IPS DF 6.9 (cell line): ENCODE results near the gene JAG1.

Experiments used
- DNase-seq: peaks from one replicate; pipeline ENCODE4 v3.0.0-alpha.2; 2013; ENCODE audit warnings: low read depth, low spot score
- H3K27ac ChIP-seq: one replicate; pipeline ENCODE4 v1.5.1; 2013; ENCODE audit warnings: low read length, control low read depth
- H3K27me3 ChIP-seq: 2 replicates; pipeline ENCODE4 v1.6.1; 2013; ENCODE audit warnings: mild to moderate bottlenecking, low read length; ENCODE audit not compliant: control insufficient read depth, insufficient read depth
- H3K36me3 ChIP-seq: 2 replicates; pipeline ENCODE4 v1.6.1; 2013; ENCODE audit warnings: low read length; ENCODE audit not compliant: control insufficient read depth, insufficient read depth
- H3K4me1 ChIP-seq: 2 replicates; pipeline ENCODE4 v1.6.1; 2013; ENCODE audit warnings: low read length; ENCODE audit not compliant: control insufficient read depth, insufficient read depth
- H3K4me3 ChIP-seq: 2 replicates; pipeline ENCODE4 v1.5.1; 2013; ENCODE audit warnings: mild to moderate bottlenecking, low read length
- H3K9me3 ChIP-seq: 2 replicates; pipeline ENCODE4 v1.6.1; 2013; ENCODE audit warnings: low read length, inconsistent platforms; ENCODE audit not compliant: control insufficient read depth, insufficient read depth
- WGBS: extraction: QIAGEN DNeasy Blood & Tissue Kit; methylation state at CpG from one replicate; pipeline ENCODE4 v1.1.7; 2013; ENCODE audit warnings: mixed read lengths, missing lambda C conversion rate; ENCODE audit not compliant: insufficient read length, insufficient coverage; 5-methylcytosine and 5-hydroxymethylcytosine counted together

JAG1 gene

GRCh38 chr20:10644458-10645204, 29.2 kb downstream of the JAG1 start:
- no peak overlapping the region for H3K4me3 ChIP-seq
- no peak for DNase-seq
- no CpG with 5 or more reads among the region's 14 CpGs for WGBS
- H3K36me3 ChIP-seq, result peaks cover 47% of the 10 kb centered on the region
- no peaks in the 10 kb centered on the region for H3K27me3 ChIP-seq
- no peak overlapping the region for H3K27ac ChIP-seq
- no peaks in the 10 kb centered on the region for H3K9me3 ChIP-seq
- peaks cover 2% of the 10 kb centered on the region; the same call in 1 of the 2 replicates for H3K4me1 ChIP-seq

- Histone ChIP-seq H3K4me3 (no peak overlapping the region), H3K27me3 (no peaks in the 10 kb centered on the region), H3K36me3 (peaks cover 47% of the 10 kb centered on the region), H3K27ac (no peak overlapping the region), H3K4me1 (no peaks in the 10 kb centered on the region), H3K9me3 (no peaks in the 10 kb centered on the region)
- no CpG with 5 or more reads among the region's 7 CpGs for WGBS
- DNase-seq, result no peak
Observed at GRCh38 chr20:10643560-10643873, 30.3 kb downstream of the JAG1 start.

- Histone ChIP-seq H3K27ac (no peak overlapping the region), H3K4me3 (no peak overlapping the region), H3K36me3 (peaks cover 44% of the 10 kb centered on the region), H3K4me1 (no peaks in the 10 kb centered on the region), H3K27me3 (no peaks in the 10 kb centered on the region), H3K9me3 (no peaks in the 10 kb centered on the region)
- DNase-seq, result no peak
- no CpG with 5 or more reads among the region's 4 CpGs for WGBS
Observed at GRCh38 chr20:10642856-10643559, 30.8 kb downstream of the JAG1 start.

- no CpG with 5 or more reads among the region's 7 CpGs for WGBS
- no peak for DNase-seq
- peaks cover 44% of the 10 kb centered on the region for H3K36me3 ChIP-seq
- H3K9me3 ChIP-seq, result no peaks in the 10 kb centered on the region
- no peak overlapping the region for H3K27ac ChIP-seq
- no peak overlapping the region for H3K4me3 ChIP-seq
- H3K4me1 ChIP-seq, result peaks cover 4% of the 10 kb centered on the region
- no peaks in the 10 kb centered on the region for H3K27me3 ChIP-seq
Observed at GRCh38 chr20:10641893-10642292, 31.9 kb downstream of the JAG1 start.

GRCh38 chr20:10641467-10641866, 32.3 kb downstream of the JAG1 start:
- no peak for DNase-seq
- no peaks in the 10 kb centered on the region for H3K27me3 ChIP-seq
- H3K4me3 ChIP-seq, result no peak overlapping the region
- H3K9me3 ChIP-seq, result no peaks in the 10 kb centered on the region
- H3K27ac ChIP-seq, result no peak overlapping the region
- WGBS, result no CpG with 5 or more reads among the region's 12 CpGs
- peaks cover 5% of the 10 kb centered on the region for H3K4me1 ChIP-seq
- H3K36me3 ChIP-seq, result peaks cover 41% of the 10 kb centered on the region

GRCh38 chr20:10640897-10641296, 32.9 kb downstream of the JAG1 start:
- H3K4me1 ChIP-seq, result peaks cover 5% of the 10 kb centered on the region
- no peaks in the 10 kb centered on the region for H3K9me3 ChIP-seq
- DNase-seq, result no peak
- H3K27ac ChIP-seq, result no peak overlapping the region
- no peaks in the 10 kb centered on the region for H3K27me3 ChIP-seq
- peaks cover 40% of the 10 kb centered on the region for H3K36me3 ChIP-seq
- 100% methylated on average over 2 of the region's 12 CpGs for WGBS
- H3K4me3 ChIP-seq, result no peak overlapping the region

GRCh38 chr20:10639737-10640556, 33.9 kb downstream of the JAG1 start:
- peaks cover 5% of the 10 kb centered on the region for H3K4me1 ChIP-seq
- H3K36me3 ChIP-seq, result peaks cover 33% of the 10 kb centered on the region
- H3K27ac ChIP-seq, result no peak overlapping the region
- no peaks in the 10 kb centered on the region for H3K27me3 ChIP-seq
- no peak overlapping the region for H3K4me3 ChIP-seq
- H3K9me3 ChIP-seq, result no peaks in the 10 kb centered on the region
- no peak for DNase-seq
- WGBS, result no CpG with 5 or more reads among the region's 18 CpGs

- H3K4me1 ChIP-seq, result peaks cover 5% of the 10 kb centered on the region
- no peaks in the 10 kb centered on the region for H3K9me3 ChIP-seq
- H3K36me3 ChIP-seq, result peaks cover 26% of the 10 kb centered on the region
- WGBS, result no CpG with 5 or more reads among the region's 23 CpGs
- H3K27ac ChIP-seq, result no peak overlapping the region
- no peaks in the 10 kb centered on the region for H3K27me3 ChIP-seq
- no peak for DNase-seq
- H3K4me3 ChIP-seq, result no peak overlapping the region
Observed at GRCh38 chr20:10639077-10639736, 34.6 kb downstream of the JAG1 start.

GRCh38 chr20:10637563-10637962, 36.2 kb downstream of the JAG1 start:
- DNase-seq, result peak; percentile 61
- H3K27ac ChIP-seq, result no peak overlapping the region
- peaks cover 5% of the 10 kb centered on the region for H3K4me1 ChIP-seq
- no peak overlapping the region for H3K4me3 ChIP-seq
- H3K9me3 ChIP-seq, result no peaks in the 10 kb centered on the region
- WGBS, result no CpG with 5 or more reads among the region's 6 CpGs
- H3K27me3 ChIP-seq, result no peaks in the 10 kb centered on the region
- H3K36me3 ChIP-seq, result peaks cover 23% of the 10 kb centered on the region

- no peak for DNase-seq
- H3K27ac ChIP-seq, result no peak overlapping the region
- H3K27me3 ChIP-seq, result no peaks in the 10 kb centered on the region
- H3K4me3 ChIP-seq, result no peak overlapping the region
- H3K4me1 ChIP-seq, result peaks cover 6% of the 10 kb centered on the region
- H3K36me3 ChIP-seq, result peaks cover 19% of the 10 kb centered on the region
- WGBS, result no CpG with 5 or more reads among the region's 10 CpGs
- no peaks in the 10 kb centered on the region for H3K9me3 ChIP-seq
Observed at GRCh38 chr20:10637031-10637559, 36.7 kb downstream of the JAG1 start.
